GM13976 (cell line): ENCODE results near the gene SASH1.

ENCODE experiments used
- DNase-seq: peaks from one replicate; pipeline ENCODE4 v3.0.0; 2012; ENCODE audit warnings: low spot score
- in situ Hi-C: fragments of 300-500 bp; cut with MboI; formaldehyde crosslinking; loops from one replicate; pipeline ENCODE4 v1.12.0; 2022; ENCODE audit warnings: low sequenced_read_pairs, mixed read lengths, inconsistent platforms; ENCODE audit not compliant: unreplicated experiment
- TF ChIP-seq, protein P1 (sequence below): IDR thresholded peaks from 2 replicates; pipeline ENCODE4 v1.5.1; 2012; ENCODE audit warnings: borderline replicate concordance, mild to moderate bottlenecking; ENCODE audit not compliant: insufficient read depth; ENCODE audit errors: extremely low read depth, missing control alignments, control extremely low read depth

The SASH1 gene

DNA sequence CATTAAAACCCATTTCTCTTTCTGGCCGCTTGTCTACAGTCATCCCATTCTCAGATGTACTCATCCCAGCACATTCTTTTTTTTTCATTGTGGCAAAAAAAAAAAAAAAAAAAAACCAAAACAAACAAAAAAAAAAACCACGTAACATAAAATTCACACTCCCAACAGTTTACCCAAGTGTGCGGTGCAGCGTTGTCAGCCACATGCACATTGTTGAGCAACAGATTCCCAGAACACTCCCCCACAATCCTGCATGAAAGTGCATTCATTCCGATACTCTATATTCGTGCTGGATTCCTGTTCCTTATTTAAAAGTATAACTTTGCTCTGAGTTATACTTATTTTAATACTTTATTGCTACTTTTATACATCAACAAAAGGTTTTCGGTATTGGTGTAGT lies 96.0 kb downstream of the SASH1 start:
- DNase-seq, result no peak
- in situ Hi-C loops, result no loop called here
- TF ChIP-seq, protein P1, sequence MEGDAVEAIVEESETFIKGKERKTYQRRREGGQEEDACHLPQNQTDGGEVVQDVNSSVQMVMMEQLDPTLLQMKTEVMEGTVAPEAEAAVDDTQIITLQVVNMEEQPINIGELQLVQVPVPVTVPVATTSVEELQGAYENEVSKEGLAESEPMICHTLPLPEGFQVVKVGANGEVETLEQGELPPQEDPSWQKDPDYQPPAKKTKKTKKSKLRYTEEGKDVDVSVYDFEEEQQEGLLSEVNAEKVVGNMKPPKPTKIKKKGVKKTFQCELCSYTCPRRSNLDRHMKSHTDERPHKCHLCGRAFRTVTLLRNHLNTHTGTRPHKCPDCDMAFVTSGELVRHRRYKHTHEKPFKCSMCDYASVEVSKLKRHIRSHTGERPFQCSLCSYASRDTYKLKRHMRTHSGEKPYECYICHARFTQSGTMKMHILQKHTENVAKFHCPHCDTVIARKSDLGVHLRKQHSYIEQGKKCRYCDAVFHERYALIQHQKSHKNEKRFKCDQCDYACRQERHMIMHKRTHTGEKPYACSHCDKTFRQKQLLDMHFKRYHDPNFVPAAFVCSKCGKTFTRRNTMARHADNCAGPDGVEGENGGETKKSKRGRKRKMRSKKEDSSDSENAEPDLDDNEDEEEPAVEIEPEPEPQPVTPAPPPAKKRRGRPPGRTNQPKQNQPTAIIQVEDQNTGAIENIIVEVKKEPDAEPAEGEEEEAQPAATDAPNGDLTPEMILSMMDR, result no peak

DNA sequence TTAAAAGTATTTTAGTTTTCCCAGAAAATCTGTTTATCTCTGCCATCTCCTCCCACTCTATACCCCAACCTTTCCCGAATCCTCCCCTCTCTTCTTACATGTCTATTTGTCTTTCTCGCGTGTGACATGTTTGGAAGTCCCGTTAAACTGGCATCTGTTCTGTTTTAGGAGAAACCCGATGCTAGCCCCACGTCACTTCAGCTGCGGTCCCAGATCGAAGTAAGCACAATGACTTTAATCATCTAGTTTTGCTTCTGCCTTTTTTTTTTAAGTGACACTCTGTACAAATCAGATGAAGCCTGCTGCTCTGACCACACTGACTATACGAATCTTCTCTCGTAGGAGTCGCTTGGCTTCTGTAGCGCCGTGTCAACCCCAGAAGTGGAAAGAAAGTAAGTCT lies 97.4 kb downstream of the SASH1 start:
- no peak for DNase-seq
- TF ChIP-seq, protein P1, result no peak
- in situ Hi-C loops, result no loop called here

DNA sequence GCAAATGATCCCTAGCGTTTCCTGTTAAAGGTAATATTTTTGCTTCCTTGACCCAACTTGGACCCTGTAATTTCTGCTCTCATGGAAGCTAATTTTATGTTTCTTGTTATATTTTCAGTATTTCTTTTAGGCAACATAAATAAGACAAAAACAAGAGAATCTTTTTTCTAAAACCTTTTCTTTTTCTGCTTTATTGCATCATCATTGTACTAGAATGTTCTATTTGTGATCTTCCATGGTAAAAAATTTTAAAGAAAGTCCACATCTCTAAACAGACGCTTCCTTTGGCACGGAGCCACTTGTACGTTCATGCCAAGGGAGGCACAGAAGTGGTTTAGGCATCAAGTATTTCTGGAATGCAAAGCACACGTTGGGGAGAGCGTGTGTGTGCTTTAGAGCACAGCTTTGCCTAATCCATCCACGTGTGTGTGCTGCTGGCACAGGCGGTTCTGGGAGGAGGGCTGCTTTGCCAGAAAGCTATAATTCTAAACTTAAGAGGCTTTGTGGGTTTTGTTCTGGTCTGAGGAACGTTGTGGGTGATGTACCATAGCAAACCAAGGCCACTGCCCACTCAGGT lies 98.3 kb downstream of the SASH1 start:
- TF ChIP-seq, protein P1, result no peak
- DNase-seq, result no peak
- in situ Hi-C loops, result no loop called here

DNA sequence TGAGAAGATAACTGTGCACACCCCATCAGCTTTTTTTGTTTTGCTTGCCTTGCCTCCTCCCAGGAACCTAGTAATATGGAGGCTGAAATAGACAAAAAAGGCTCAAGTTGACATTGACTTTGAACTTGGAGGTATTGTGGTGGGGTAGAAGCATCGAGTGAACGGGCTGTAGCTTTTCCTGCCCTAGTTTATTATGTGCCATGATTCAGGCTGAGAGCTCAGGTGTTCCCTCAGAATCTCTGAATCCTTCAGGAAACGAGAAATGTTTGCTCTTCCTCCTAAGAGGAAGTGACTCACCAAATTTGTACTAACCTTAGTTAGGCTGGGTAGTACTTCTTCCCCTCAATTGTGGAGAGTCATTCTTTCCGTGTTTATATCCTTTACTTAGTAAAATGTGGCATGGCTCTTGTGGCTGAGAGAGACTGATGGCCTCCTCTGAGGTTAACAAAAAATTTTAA lies 98.8 kb downstream of the SASH1 start:
- in situ Hi-C loops, result no loop called here
- no peak for DNase-seq
- TF ChIP-seq, protein P1, result no peak

DNA sequence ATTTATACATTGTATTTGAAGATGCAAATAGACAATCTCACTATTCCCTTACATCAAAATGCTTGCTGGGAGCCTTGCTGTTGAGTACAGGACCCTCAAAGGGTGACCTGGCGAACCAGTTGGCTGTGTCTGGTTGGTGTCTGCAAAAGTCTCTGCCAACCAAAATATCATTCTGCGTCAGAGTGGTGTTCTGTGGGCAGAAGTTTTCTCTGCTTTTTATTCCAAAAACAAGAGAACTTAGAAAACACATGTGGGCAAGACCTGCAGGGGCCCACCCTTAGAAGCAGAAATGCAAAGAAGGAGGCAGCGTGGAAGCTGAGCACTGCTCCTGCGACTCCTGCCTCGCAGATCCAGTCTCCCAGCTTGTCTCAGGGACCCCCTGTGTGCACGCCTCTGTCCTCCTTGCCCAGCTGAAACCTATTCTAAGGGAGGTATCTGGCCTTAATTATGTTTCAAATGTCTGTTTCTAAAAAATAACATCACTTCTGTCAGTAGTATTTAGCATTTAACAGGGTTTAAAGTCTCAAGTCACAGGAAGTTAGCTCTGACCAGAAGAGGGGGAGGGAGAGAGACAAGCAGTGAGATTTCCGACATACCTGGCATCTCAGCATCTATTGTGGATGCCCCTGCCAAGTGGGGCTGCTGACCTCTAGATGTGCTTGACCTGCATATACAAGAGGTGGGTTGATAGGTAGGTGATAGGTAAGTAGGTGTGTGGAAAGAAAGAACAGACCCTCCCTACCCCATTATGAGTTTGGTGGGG lies 101.3 kb downstream of the SASH1 start:
- in situ Hi-C loops, result no loop called here
- no peak for DNase-seq
- TF ChIP-seq, protein P1, result no peak

DNA sequence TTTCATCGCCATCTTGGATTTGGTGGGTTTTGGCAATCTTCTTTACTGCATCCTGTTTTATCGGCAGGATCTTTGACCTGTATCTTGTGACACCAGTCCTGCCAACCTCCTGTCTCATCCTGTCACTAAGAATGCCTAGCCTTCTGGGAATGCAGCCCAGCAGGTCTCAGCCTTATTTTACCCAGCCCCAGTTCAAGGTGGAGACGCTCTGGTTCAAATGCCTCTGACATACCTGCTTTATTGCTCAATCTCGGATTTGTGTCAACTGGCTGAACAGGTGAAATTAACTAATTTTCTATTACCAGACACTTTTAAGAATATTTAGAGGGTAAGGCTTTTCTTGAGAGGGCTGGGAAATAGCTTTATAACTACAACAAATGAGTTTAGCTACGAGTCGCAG lies 102.5 kb downstream of the SASH1 start:
- TF ChIP-seq, protein P1, result no peak
- in situ Hi-C loops, result no loop called here
- DNase-seq, result no peak
